HepG2 (cell line): Measurements from ENCODE around the gene CILP2. TPM values are rescaled to one million over a fixed set of nuclear protein-coding genes. Genes with fewer than 3 reads are reported as not detected.

Experiments
- ATAC-seq: fragments of 200-7000 bp; cut with Tn5 transposase; 3 replicates; pipeline ENCODE4 v1.9.1; 2020; ENCODE audit warnings: mild to moderate bottlenecking, moderate library complexity
- BruUV-seq: library from RNA; stranded (reverse); fragments of 400-500 nt; replicated peaks from 2 replicates; lab custom pipeline; 2021; lab: Mats Ljungman, UMichigan
- CTCF ChIA-PET: fragments of 300-600 bp; formaldehyde crosslinking; extraction: SDS; loops from one replicate; lab custom pipeline; 2021; ENCODE audit warnings: low total read pairs, inconsistent platforms, low intra/inter-chr PET ratio; lab: Yijun Ruan, JAX
- POLR2A ChIA-PET: fragments of 350-600 bp; sonication (Branson Sonifier 250); formaldehyde crosslinking; loops from one replicate; lab custom pipeline; 2020; ENCODE audit warnings: antibody characterized with exemption, inconsistent platforms; lab: Yijun Ruan, JAX
- DNase-seq: peaks from one replicate; pipeline ENCODE4 v3.0.0-alpha.2; 2015; ENCODE audit warnings: low spot score
- FAIRE-seq: peaks from 3 replicates; lab custom pipeline; 2011; peaks lifted over from hg19 to GRCh38; lab: Jason Lieb, UNC
- H2AFZ ChIP-seq: one replicate; pipeline ENCODE4 v1.6.1; 2011; ENCODE audit warnings: low read length, inconsistent platforms
- H3K27ac ChIP-seq: fragments of 300-600 bp; 3 replicates; pipeline ENCODE4 v1.8.0; 2011; ENCODE audit warnings: mixed run types, mild to moderate bottlenecking, mixed read lengths, low read length, inconsistent platforms; ENCODE audit not compliant: insufficient read depth; ENCODE audit errors: extremely low read length
- H3K27me3 ChIP-seq, 2 experiments: fragments of 200-600 bp in 1 of 2; 2 replicates in 1 of 2; 3 replicates in 1 of 2; pipeline versions ENCODE4 v1.6.0 to v1.8.0; 2011; ENCODE audit warnings: low read length in 2 of 2, mild to moderate bottlenecking in 2 of 2, moderate library complexity in 2 of 2, inconsistent platforms in 1 of 2; ENCODE audit not compliant: insufficient read depth in 2 of 2, control insufficient read depth in 1 of 2
- H3K36me3 ChIP-seq, 2 experiments: fragments of 200-600 bp in 1 of 2; replicated peaks in 1 of 2; 2 replicates in 1 of 2; 3 replicates in 1 of 2; pipeline versions ENCODE4 v1.5.1 to v1.8.0; 2011; ENCODE audit warnings: low read length in 2 of 2, inconsistent platforms in 1 of 2; ENCODE audit not compliant: insufficient read depth in 2 of 2, control insufficient read depth in 1 of 2
- H3K4me1 ChIP-seq: 2 replicates; pipeline ENCODE4 v1.5.1; 2012; ENCODE audit warnings: low read length, inconsistent platforms; ENCODE audit not compliant: insufficient read depth
- H3K4me2 ChIP-seq: 2 replicates; pipeline ENCODE4 v1.6.0; 2011; ENCODE audit warnings: low read depth, low read length, inconsistent platforms
- H3K4me3 ChIP-seq, 3 experiments: fragments of 200-600 bp in 1 of 3; sonication (generic), shearing (Covaris generic) in 1 of 3; replicated peaks in 1 of 3; 2 replicates each; pipeline ENCODE4 v1.5.1; 2011 to 2016; ENCODE audit warnings: low read length in 3 of 3, inconsistent platforms in 2 of 3, low read depth in 2 of 3, mild to moderate bottlenecking in 2 of 3, control low read depth in 1 of 3, mixed read lengths in 1 of 3; ENCODE audit not compliant: insufficient read depth in 1 of 3
- H3K79me2 ChIP-seq: one replicate; pipeline ENCODE4 v1.6.1; 2011; ENCODE audit warnings: low read length, inconsistent platforms; ENCODE audit not compliant: insufficient read depth
- H3K9ac ChIP-seq: 2 replicates; pipeline ENCODE4 v1.6.0; 2011; ENCODE audit warnings: mild to moderate bottlenecking, low read depth, low read length, inconsistent platforms; ENCODE audit not compliant: insufficient read depth
- H3K9me3 ChIP-seq: 2 replicates; pipeline ENCODE4 v1.5.1; 2012; ENCODE audit warnings: mild to moderate bottlenecking, low read length
- H4K20me1 ChIP-seq: 2 replicates; pipeline ENCODE4 v1.6.0; 2011; ENCODE audit warnings: inconsistent platforms, mild to moderate bottlenecking, low read length, moderate library complexity; ENCODE audit not compliant: insufficient read depth
- FOSL2 ChIP-seq: sonication (generic); formaldehyde crosslinking; IDR thresholded peaks from 2 replicates; pipeline ENCODE4 v1.4.0; 2020; ENCODE audit warnings: missing genetic modification reagents
- ZNF724P ChIP-seq: sonication (generic); formaldehyde crosslinking; IDR thresholded peaks from 2 replicates; pipeline ENCODE4 v1.8.0; 2022; ENCODE audit warnings: missing genetic modification reagents, borderline replicate concordance
- WGBS: methylation state at CpG from one replicate; pipeline ENCODE4 v1.1.6; 2017; ENCODE audit warnings: low lambda C conversion rate; 5-methylcytosine and 5-hydroxymethylcytosine counted together
- in situ Hi-C: cut with HindIII; loops from 2 replicates; pipeline ENCODE4 v1.10.0; 2017; ENCODE audit warnings: low pct_unique_long_range_greater_than_20kb; ENCODE audit not compliant: extremely low pct_ligation_motif_present
- intact Hi-C: fragments of 100-400 bp; cut with micrococcal nuclease; formaldehyde crosslinking; loops from one replicate; pipeline ENCODE4 v1.10.0; 2022; ENCODE audit not compliant: unreplicated experiment
- polyA plus RNA-seq, 8 experiments: library from polyadenylated mRNA; depleted of rRNA in 3 of 8; stranded (reverse) in 7 of 8; unstranded in 1 of 8; fragments of >200 nt; fragmentation: Illumina TruSeq in 4 of 8; extraction: Trizol in 4 of 8; gene quantifications; 2 replicates each; pipeline versions ENCODE4 v1.2.1 to v1.2.3, GENCODE V29; 2011 to 2016; ENCODE audit warnings: low read depth in 4 of 8, missing spikeins in 1 of 8, mixed read lengths in 1 of 8; ENCODE audit not compliant: insufficient read depth in 1 of 8
- total RNA-seq, 5 experiments: library from RNA; depleted of rRNA; stranded (reverse); fragments of >200 nt; fragmentation: Illumina TruSeq; extraction: Trizol; gene quantifications; 2 replicates each; pipeline ENCODE4 v1.2.3, GENCODE V29; 2016; ENCODE audit warnings: low read depth in 1 of 5
- TF ChIP-seq, protein P1 (sequence below): sonication (generic); formaldehyde crosslinking; IDR thresholded peaks from 2 replicates; pipeline ENCODE4 v1.4.0; 2020; ENCODE audit warnings: mild to moderate bottlenecking, missing genetic modification reagents
- TF ChIP-seq, protein P2 (sequence below): sonication (generic); IDR thresholded peaks from 2 replicates; pipeline ENCODE4 v1.6.1; 2016; ENCODE audit warnings: low read depth, borderline replicate concordance

CILP2 gene
- total and polyA plus RNA-seq, 2 of the 13 experiments (the other 11 are each of a cell fraction or from before 2014, with no cell fraction given): 0.09 to 0.37 TPM

DNA sequence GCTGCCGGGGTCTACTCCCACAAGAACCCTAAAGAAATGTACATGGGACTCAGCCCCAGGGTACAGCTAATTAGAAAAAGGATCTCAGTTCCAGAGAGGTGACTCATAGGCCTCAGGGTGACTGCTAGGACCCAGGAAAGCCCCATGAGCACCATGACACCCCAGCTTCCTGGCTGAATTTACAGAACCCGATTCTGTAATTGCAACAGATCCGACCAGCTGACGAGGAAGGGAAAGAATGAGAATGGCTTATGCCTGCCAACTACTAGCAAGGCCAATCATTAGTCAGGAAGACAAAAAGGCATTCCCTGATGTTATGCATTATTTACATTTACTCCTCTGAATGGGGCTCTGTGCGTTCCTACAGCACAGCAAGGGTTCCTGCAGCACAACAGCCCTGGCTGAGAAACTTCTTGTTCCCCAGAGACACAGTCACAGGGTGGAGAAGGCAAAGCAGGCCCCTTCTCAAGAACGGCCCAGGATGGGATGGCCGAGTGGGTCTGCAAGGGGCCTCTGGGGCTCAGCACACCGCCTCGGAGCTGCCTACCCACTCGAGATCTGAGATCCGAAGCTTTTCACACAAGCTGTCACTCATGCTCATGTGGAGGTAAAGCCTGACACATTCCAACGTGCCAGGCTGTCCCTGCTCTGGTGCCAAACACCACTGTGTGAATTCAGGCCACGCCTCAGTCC is 53.2 kb downstream of the CILP2 start:
- in situ Hi-C loops: no loop called here
- intact Hi-C loops: no loop called here
- Histone ChIP-seq H3K9ac (no peak overlapping the region), H3K4me1 (no peaks in the 10 kb centered on the region), H4K20me1 (no peaks in the 10 kb centered on the region), H3K79me2 (no peaks in the 10 kb centered on the region), H3K27me3 (peaks cover 0 to 7% of the 10 kb centered on the region in 2 experiments; a peak in 3 of 5 replicates), H3K27ac (no peak overlapping the region), H3K4me2 (peak overlapping the region; percentile 1; the same call in 1 of the 2 replicates), H3K9me3 (no peaks in the 10 kb centered on the region), H3K36me3 (no peaks in the 10 kb centered on the region), H3K4me3 (no peak overlapping the region), H2AFZ (no peak overlapping the region)
- DNase-seq (peak; percentile 23), ATAC-seq (no peak; the same call in 2 of the 3 replicates), FAIRE-seq (no peak)
- 3% methylated on average over 7 of the region's 13 CpGs for WGBS
- TF ChIP-seq FOSL2 (CRISPR knock-in tag) (peak; percentile 32; the same call in 1 of the 2 replicates), ZNF724P (CRISPR knock-in tag) (no peak)
- TF ChIP-seq, protein P1, sequence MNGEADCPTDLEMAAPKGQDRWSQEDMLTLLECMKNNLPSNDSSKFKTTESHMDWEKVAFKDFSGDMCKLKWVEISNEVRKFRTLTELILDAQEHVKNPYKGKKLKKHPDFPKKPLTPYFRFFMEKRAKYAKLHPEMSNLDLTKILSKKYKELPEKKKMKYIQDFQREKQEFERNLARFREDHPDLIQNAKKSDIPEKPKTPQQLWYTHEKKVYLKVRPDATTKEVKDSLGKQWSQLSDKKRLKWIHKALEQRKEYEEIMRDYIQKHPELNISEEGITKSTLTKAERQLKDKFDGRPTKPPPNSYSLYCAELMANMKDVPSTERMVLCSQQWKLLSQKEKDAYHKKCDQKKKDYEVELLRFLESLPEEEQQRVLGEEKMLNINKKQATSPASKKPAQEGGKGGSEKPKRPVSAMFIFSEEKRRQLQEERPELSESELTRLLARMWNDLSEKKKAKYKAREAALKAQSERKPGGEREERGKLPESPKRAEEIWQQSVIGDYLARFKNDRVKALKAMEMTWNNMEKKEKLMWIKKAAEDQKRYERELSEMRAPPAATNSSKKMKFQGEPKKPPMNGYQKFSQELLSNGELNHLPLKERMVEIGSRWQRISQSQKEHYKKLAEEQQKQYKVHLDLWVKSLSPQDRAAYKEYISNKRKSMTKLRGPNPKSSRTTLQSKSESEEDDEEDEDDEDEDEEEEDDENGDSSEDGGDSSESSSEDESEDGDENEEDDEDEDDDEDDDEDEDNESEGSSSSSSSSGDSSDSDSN (CRISPR knock-in tag): no peak
- TF ChIP-seq, protein P2, sequence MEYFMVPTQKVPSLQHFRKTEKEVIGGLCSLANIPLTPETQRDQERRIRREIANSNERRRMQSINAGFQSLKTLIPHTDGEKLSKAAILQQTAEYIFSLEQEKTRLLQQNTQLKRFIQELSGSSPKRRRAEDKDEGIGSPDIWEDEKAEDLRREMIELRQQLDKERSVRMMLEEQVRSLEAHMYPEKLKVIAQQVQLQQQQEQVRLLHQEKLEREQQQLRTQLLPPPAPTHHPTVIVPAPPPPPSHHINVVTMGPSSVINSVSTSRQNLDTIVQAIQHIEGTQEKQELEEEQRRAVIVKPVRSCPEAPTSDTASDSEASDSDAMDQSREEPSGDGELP: peak; percentile 43; the same call in 1 of the 2 replicates
- ChIA-PET POLR2A (no interaction called here), CTCF (no interaction called here)
- no TSS peak for BruUV-seq
